ENCODE data around the gene JARID2. TPM values are rescaled to one million over a fixed set of nuclear protein-coding genes. Genes with fewer than 3 reads are reported as not detected.
"Not testable (repeated sequence)": the region's sequence is repeated elsewhere in the genome, so short reads cannot be mapped to it uniquely, and the experiment has no call there.

Gene JARID2
- total RNA-seq, 1 donor from 2014 or later = 43.9 TPM

GRCh38 chr6:15294504-15294903, 48.6 kb downstream of the JARID2 start:
- H3K4me1 Mint-ChIP-seq (ENCODE audit: unreplicated experiment) = peaks cover 40% of the 10 kb centered on the region
- peaks cover 21% of the 10 kb centered on the region for H3K36me3 Mint-ChIP-seq
- no peaks in the 10 kb centered on the region for H3K9me3 Mint-ChIP-seq
- DNase-seq (ENCODE audit: extremely low spot score, unreplicated experiment) = no peak
- no peak for TF ChIP-seq CTCF (conservative IDR thresholded peaks at IDR 0.05)
- no peaks in the 10 kb centered on the region for H3K27me3 Mint-ChIP-seq
- H3K27ac Mint-ChIP-seq = no peak overlapping the region
- H3K4me3 Mint-ChIP-seq = no peak overlapping the region

- TF ChIP-seq CTCF (conservative IDR thresholded peaks at IDR 0.05) = no peak
- Mint-ChIP-seq H3K4me3 (no peak overlapping the region), H3K4me1 (ENCODE audit: unreplicated experiment) (peaks cover 52% of the 10 kb centered on the region), H3K27ac (no peak overlapping the region), H3K9me3 (no peaks in the 10 kb centered on the region), H3K27me3 (no peaks in the 10 kb centered on the region), H3K36me3 (peaks cover 15% of the 10 kb centered on the region)
- no peak for DNase-seq (ENCODE audit: extremely low spot score, unreplicated experiment)
These were observed 50.4 kb downstream of the JARID2 start for GRCh38 chr6:15296249-15296648.

- no peak for DNase-seq (ENCODE audit: extremely low spot score, unreplicated experiment)
- no peak overlapping the region for H3K4me3 Mint-ChIP-seq
- H3K36me3 Mint-ChIP-seq = peaks cover 16% of the 10 kb centered on the region
- H3K27me3 Mint-ChIP-seq = no peaks in the 10 kb centered on the region
- no peak overlapping the region for H3K27ac Mint-ChIP-seq
- TF ChIP-seq CTCF (conservative IDR thresholded peaks at IDR 0.05) = no peak
- no peaks in the 10 kb centered on the region for H3K9me3 Mint-ChIP-seq
- H3K4me1 Mint-ChIP-seq (ENCODE audit: unreplicated experiment) = peaks cover 52% of the 10 kb centered on the region
These were observed 50.9 kb downstream of the JARID2 start for GRCh38 chr6:15296735-15297134.

- peaks cover 53% of the 10 kb centered on the region for H3K4me1 Mint-ChIP-seq (ENCODE audit: unreplicated experiment)
- not testable (repeated sequence) for H3K27ac Mint-ChIP-seq
These were observed 51.3 kb downstream of the JARID2 start for GRCh38 chr6:15297167-15297566.

GRCh38 chr6:15297895-15298590, 52.2 kb downstream of the JARID2 start:
- peaks cover 50% of the 10 kb centered on the region for H3K4me1 Mint-ChIP-seq (ENCODE audit: unreplicated experiment)
- H3K4me3 Mint-ChIP-seq = no peak overlapping the region
- no peak for TF ChIP-seq CTCF (conservative IDR thresholded peaks at IDR 0.05)
- H3K27me3 Mint-ChIP-seq = no peaks in the 10 kb centered on the region
- H3K36me3 Mint-ChIP-seq = peaks cover 13% of the 10 kb centered on the region
- no peak for DNase-seq (ENCODE audit: extremely low spot score, unreplicated experiment)
- no peak overlapping the region for H3K27ac Mint-ChIP-seq
- H3K9me3 Mint-ChIP-seq = no peaks in the 10 kb centered on the region

More at GRCh38 chr6:15297167-15297566, 51.3 kb downstream of the JARID2 start:
- H3K36me3 Mint-ChIP-seq = peaks cover 18% of the 10 kb centered on the region
- H3K4me3 Mint-ChIP-seq; DNase-seq (ENCODE audit: extremely low spot score, unreplicated experiment); H3K9me3 Mint-ChIP-seq; H3K27me3 Mint-ChIP-seq: not testable (repeated sequence)

- H3K36me3 Mint-ChIP-seq = peaks cover 7% of the 10 kb centered on the region
- H3K9me3 Mint-ChIP-seq = no peaks in the 10 kb centered on the region
- TF ChIP-seq CTCF (conservative IDR thresholded peaks at IDR 0.05) = no peak
- H3K27ac Mint-ChIP-seq = no peak overlapping the region
- H3K27me3 Mint-ChIP-seq = no peaks in the 10 kb centered on the region
- peaks cover 51% of the 10 kb centered on the region for H3K4me1 Mint-ChIP-seq (ENCODE audit: unreplicated experiment)
- no peak for DNase-seq (ENCODE audit: extremely low spot score, unreplicated experiment)
- no peak overlapping the region for H3K4me3 Mint-ChIP-seq
These were observed 53.7 kb downstream of the JARID2 start for GRCh38 chr6:15299430-15300131.
